HG03354 (cell line): Measurements from ENCODE around the gene HTRA3.

Experiments used
- ATAC-seq: cut with Tn5 transposase; IDR thresholded peaks from one replicate; pipeline ENCODE4 v1.9.1; 2021; ENCODE audit warnings: mild to moderate bottlenecking; ENCODE audit not compliant: unreplicated experiment, poor library complexity, severe bottlenecking

Gene HTRA3

GRCh38 chr4:8269535-8270417 lies at the start of gene HTRA3:
Gene HTRA3 (plus strand): TSS chr4:8269754. CDS start chr4:8269969, 215 bp downstream.
- ATAC-seq = no peak

DNA sequence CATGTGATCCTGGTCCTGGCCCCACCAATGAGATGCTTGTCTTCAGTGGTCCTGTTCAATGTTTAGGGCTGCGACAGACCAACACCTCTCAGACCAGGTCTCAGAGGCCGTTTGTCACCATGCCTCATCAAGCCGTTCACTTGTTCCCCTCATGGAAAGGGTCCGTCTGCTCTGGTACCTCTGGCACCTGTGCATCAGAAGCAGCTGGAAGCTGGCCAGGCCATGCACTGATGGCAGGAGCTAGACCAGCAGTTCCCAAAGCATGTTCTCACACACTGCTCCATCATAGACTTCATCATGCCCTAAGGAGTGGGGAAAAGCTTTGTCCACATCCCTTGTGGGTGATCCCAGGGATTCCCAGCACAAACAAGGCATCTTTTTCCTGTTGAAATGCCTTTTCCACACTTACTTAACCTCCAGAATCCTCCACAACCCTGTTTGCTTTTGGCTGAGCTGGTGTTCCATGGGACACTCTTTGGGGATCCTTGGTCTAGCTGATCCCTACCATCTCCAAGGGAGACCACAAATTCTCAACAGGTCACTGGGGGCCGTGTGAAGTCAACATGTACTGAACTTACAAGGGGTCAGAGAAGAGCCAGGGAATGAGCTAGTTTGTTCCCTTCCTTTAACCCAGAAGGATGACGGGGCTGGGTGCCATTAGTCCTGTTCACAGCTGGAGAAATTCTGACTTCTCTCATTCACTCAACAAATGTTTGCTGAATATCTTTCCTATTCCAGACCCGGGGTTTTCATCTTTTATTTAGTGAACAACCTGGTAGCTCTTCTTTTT lies 48.7 kb upstream of the HTRA3 start:
- no peak for ATAC-seq

DNA sequence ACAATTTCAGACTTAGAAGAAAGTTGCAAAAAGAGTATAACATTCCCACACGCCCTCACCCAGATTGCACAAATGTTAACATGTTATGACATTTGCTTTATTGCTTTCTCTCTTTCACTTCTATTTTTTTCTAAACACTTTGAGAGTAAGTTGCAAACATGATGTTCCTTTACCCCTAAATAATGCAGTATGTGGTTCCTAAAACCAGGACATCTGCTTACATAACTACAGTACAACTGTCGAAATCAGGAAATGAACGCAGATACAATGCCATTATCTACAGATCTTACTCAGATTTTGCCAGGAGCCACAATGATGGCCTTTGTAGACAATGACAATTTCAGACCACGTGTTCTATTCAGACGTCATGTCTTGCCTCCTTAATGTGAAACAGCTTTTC lies 48.1 kb upstream of the HTRA3 start:
- ATAC-seq = no peak

GRCh38 chr4:8221985-8222384 lies 47.6 kb upstream of the HTRA3 start:
- ATAC-seq = no peak

DNA sequence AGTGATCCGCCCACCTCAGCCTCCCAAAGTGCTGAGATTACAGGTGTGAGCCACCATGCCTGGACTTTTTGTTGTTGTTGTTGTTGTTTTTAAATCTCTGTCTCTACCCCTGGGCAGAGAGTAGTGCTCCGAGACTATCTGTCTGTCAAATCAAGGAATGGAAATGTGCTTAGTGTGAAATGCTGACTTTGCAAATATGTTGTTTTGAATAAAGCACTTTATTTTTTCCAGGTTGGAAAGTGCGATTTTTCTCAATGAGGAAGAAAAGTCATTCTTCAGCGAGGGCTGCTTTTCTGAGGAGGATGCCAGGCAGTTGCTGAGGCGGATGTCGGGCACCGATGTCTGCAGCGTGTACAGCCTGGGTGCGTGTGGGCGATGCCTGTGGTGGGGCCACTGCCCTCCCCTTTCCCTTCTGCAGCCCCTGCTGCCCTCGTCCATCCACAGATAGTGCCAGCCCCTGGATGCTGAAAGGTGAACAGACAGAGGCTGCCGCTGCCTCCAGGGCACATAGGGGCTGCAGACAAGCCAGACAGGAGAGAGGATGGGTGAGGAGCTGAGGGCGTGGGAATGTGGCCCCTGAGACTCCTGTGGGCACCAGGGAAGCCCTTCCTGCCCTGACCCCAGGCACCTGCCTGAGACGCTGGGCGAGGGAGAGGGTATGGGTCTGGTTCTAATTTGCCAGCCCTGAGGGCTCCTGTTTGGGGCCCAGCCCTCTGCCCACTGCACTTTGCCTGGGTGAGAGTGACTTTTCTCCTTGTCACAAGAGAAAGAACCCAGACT lies 46.8 kb upstream of the HTRA3 start:
- no peak for ATAC-seq

DNA sequence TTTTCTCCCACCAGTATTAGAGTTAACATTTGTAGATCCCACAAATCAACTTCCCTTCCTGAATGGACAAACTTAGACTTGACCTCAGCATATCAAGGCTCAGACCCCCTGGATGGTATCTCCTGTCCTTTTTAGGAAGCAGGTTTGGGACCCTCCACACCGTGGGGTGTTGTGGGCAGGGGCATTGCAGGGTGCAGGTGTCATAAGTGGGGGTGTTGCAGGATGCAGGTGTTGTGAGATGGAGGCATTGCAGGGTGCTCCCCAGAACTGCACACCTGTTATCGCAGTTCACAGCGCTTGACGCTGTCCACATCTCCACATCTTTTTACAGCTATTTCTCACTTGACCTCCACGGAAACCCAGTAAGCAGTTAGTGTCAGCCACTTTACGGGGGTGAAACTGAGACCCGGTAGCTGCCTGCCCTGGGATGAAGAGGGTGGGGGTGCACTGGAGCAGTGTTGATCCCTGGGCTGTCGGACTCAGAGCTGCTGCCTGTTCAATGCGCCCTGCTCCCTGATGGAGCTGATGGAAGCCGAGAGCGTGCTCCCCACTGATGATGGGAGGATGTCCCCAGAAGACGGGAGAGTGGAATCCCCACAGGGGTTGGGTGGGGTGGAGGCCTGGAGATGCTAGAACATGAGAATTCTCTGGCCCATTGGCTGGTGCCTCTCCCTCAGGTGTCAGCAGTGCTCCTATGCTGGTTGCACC lies 45.1 kb upstream of the HTRA3 start:
- no peak for ATAC-seq

DNA sequence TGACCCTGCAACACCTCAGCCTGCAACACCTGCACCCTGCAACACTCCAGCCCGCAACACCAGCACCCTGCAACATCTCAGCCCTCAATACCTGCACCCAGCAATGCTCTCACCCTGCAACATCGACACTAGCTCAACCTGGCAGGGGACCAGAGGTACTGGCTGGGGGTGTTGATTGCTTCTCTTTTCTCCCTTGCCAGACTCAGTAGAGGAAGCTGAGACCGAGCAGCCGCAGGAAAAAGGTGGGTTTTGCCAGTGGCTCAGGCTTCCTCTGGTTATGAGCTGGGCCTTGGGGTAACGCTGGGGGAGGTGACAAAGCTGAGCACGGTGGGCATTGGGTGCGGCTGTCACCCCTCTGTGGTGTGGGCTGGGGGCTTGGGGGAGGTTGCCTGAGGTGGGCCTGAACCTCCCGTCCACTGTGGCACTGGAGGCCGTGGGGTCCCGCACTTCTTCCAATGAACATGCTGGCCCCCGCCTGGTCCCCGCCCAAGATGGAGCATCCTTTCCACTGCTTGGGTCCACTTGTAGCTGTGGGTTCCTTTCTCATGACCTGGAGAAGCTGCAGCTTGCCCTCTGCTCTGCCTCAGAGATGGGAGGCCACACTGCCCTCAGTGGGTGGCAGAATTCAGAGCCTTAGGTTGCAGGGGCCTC lies 44.5 kb upstream of the HTRA3 start:
- no peak for ATAC-seq

GRCh38 chr4:8225706-8226443 lies 43.7 kb upstream of the HTRA3 start:
- ATAC-seq = no peak

DNA sequence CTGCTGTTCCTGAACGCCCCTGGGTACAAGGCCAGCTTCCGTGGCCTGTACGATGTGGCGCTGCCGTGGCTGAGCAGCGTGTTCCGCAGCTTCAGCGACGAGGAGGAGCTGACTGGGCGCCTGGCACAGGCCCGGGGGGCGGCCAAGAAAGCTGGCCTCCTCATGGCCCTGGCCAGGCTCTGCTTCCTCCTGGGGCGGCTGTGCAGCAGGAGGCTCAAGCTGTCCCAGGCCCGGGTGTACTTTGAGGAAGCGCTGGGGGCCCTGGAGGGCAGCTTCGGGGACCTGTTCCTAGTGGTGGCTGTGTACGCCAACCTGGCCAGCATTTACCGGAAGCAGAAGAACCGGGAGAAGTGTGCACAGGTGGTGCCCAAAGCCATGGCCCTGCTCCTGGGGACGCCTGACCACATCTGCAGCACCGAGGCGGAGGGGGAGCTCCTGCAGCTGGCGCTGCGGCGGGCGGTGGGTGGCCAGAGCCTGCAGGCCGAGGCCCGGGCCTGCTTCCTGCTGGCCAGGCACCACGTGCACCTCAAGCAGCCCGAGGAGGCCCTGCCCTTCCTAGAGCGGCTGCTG lies 42.3 kb upstream of the HTRA3 start:
- no peak for ATAC-seq

DNA sequence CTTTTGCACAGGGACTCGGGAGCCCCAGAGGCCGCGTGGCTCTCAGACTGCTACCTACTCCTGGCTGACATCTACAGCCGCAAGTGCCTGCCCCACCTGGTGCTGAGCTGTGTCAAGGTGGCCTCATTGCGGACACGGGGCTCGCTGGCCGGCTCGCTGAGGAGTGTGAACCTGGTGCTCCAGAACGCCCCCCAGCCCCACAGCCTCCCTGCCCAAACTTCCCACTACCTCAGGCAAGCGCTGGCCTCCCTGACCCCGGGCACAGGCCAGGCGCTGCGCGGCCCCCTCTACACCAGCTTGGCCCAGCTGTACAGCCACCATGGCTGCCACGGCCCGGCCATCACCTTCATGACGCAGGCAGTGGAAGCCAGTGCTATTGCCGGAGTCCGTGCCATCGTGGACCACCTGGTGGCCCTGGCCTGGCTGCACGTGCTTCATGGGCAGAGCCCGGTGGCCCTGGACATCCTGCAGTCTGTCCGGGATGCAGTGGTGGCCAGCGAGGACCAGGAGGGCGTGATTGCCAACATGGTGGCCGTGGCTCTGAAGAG lies 41.7 kb upstream of the HTRA3 start:
- no peak for ATAC-seq

DNA sequence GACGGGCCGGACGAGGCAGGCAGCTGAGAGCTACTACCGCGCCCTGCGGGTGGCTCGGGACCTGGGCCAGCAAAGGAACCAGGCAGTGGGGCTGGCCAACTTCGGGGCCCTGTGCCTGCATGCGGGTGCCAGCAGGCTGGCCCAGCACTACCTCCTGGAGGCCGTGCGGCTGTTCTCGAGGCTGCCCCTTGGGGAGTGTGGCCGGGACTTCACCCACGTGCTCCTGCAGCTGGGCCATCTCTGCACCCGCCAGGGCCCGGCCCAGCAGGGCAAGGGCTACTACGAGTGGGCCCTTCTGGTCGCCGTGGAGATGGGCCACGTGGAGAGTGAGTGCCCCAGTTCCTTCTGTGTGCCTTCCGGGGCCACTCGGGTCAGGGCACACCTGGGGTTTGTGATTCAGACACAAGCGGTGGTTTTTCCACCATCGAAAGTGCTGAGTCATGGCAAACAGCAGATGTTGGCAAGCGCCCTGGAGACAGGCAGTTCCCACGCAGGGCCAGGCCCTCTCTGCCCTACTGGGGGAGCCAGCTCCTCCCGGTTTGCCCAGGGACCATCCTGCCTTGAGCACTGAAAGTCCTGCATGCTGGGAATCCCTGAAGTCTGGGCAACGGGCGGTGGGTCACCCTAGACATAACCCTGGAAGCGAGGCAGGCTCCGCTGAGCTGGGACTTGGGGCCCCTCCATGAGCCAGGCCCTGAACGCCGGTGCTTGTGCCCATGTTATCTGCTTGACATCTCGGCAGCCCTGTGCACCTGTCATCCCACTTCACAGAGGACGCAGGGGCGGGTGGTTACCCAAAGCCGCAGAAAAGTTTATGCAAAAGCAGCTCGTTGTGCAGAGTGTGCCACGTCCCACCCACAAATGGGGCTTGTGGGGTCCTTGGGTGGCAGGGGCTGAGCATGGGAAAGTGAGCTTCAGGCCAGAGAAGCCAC lies 41.0 kb upstream of the HTRA3 start:
- peak; percentile 84 for ATAC-seq

GRCh38 chr4:8229331-8229975 lies 40.1 kb upstream of the HTRA3 start:
- ATAC-seq = no peak

DNA sequence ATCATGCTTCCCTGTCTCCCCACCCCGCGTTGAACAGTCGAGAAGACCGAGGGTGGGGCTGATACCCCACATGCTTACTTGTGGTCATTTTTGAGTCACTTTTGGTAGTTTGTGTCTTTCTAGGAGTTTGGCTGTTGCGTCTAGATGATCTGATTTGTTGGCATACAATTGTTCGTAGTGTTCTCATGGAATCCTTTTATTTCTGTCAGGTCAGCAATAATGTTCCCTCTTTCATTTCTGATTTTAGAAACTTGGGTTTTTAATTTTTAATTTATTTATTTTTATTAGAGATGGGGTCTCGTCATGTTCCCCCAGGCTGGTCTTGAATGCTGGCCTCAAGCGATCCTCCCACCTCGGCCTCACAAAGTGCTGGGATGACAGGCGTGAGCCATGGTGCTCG lies 39.5 kb upstream of the HTRA3 start:
- ATAC-seq = no peak

GRCh38 chr4:8230891-8231290 lies 38.7 kb upstream of the HTRA3 start:
- no peak for ATAC-seq

GRCh38 chr4:8231551-8232049 lies 38.0 kb upstream of the HTRA3 start:
- no peak for ATAC-seq

DNA sequence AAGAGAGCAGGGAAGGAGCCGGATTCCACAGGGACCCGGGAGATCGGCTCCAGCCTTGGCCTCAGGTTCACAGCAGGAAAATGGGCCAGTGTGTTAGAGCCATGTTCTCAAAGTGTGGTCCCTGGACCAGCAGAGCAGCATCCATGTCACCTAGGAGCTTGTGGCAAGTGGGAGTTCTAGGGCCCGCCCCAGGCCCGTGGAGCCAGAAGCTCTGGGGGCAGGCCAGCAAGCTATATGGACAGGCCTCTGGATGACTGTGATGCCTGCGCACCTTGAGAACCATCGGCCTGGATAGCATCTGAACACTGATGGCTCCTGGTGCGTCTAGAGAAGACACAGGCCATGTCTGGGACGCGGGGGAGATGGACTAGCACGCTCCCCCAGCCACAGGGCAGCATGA lies 36.8 kb upstream of the HTRA3 start:
- no peak for ATAC-seq
